Measurements from ENCODE around the gene UVSSA.

The UVSSA gene

DNA sequence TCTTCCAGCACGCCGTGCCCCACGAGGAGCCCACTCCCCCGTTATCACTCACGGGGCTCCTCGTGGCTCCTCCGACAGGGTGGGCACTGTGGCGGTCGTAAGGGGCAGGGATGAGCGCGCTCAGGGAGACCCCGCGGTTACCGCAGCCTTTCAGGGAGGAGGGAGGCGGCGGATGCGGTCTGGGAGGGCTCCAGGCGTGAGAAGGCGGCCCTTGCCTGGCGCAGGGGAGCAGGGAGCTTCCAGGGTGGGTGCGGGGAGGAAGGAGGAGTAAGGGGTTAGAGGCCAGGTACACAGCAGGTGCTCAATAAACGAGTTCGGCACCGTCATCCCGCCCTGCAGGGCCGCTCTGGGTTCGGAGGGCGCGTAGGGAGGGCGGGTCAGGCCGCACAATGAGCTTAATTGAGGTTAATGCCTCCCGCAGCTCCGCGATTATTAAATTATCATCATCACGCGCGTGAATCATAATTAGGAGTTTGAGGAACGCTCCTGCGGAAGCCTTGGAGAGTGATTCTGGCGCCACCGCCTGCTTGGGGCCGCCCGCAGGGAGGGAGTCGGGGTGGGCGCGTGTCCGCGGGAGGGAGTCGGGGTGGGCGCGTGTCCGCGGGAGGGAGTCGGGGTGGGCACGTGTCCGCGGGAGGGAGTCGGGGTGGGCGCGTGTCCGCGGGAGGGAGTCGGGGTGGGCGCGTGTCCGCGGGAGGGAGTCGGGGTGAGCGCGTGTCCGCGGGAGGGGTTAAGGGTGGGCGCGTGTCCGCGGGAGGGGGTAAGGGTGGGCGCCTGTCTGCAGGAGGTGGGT, 66.9 kb downstream of the UVSSA start:
- DNase-seq (ENCODE audit: low read depth, low spot score): no peak
- no peak overlapping the region for H3K4me3 ChIP-seq (ENCODE audit: insufficient read length, low read depth)
- no peaks in the 10 kb centered on the region for H3K36me3 ChIP-seq (ENCODE audit: insufficient read depth, insufficient read length, low read length)
- no peak overlapping the region for H3K9ac ChIP-seq (ENCODE audit: insufficient read length, low read depth)
- no peak for TF ChIP-seq ZNF274 (IDR thresholded peaks at IDR 0.05; ENCODE audit: low read depth, low read length)
- H3K9me3 ChIP-seq (ENCODE audit: insufficient read depth, low read length): no peaks in the 10 kb centered on the region
- H3K27me3 ChIP-seq (ENCODE audit: insufficient read depth, insufficient read length): peaks cover 69% of the 10 kb centered on the region
- peaks cover 6% of the 10 kb centered on the region for H3K4me1 ChIP-seq (ENCODE audit: insufficient read depth, insufficient read length)

- H3K36me3 ChIP-seq (ENCODE audit: insufficient read depth, insufficient read length, low read length): no peaks in the 10 kb centered on the region
- H3K9me3 ChIP-seq (ENCODE audit: insufficient read depth, low read length): no peaks in the 10 kb centered on the region
- H3K27me3 ChIP-seq (ENCODE audit: insufficient read depth, insufficient read length): peaks cover 61% of the 10 kb centered on the region
- H3K4me1 ChIP-seq (ENCODE audit: insufficient read depth, insufficient read length): peaks cover 8% of the 10 kb centered on the region
- H3K9ac ChIP-seq (ENCODE audit: insufficient read length, low read depth): no peak overlapping the region
- no peak for DNase-seq (ENCODE audit: low read depth, low spot score)
- TF ChIP-seq SUZ12 (IDR thresholded peaks at IDR 0.05; ENCODE audit: extremely low read depth, insufficient read depth, insufficient read length) (no peak), ZNF274 (IDR thresholded peaks at IDR 0.05; ENCODE audit: low read depth, low read length) (no peak), YY1 (IDR thresholded peaks at IDR 0.05; ENCODE audit: insufficient read depth, insufficient read length) (no peak)
- H3K4me3 ChIP-seq (ENCODE audit: insufficient read length, low read depth): no peak overlapping the region
Observed at GRCh38 chr4:1414831-1415680, 68.0 kb downstream of the UVSSA start.

DNA sequence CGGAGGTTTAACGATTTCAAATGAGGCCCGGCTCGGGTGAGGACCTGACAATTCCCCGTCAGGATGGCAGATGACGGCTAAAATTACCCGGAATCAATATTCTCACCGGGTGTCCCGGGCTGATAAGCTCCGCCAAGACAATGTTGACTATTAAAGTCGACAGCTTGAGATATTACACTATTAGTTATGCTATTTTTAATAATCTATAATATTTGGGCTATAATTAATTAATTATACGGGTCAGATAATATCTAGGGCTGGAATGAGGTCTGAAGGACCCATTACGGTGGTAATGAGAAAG, 68.6 kb downstream of the UVSSA start:
- H3K9ac ChIP-seq (ENCODE audit: insufficient read length, low read depth): no peak overlapping the region

GRCh38 chr4:1416051-1416947, 69.3 kb downstream of the UVSSA start:
- no peak for TF ChIP-seq YY1 (IDR thresholded peaks at IDR 0.05; ENCODE audit: insufficient read depth, insufficient read length)
- no peak for TF ChIP-seq SUZ12 (IDR thresholded peaks at IDR 0.05; ENCODE audit: extremely low read depth, insufficient read depth, insufficient read length)
- TF ChIP-seq ZNF274 (IDR thresholded peaks at IDR 0.05; ENCODE audit: low read depth, low read length): no peak
- peaks cover 55% of the 10 kb centered on the region for H3K27me3 ChIP-seq (ENCODE audit: insufficient read depth, insufficient read length)
- H3K36me3 ChIP-seq (ENCODE audit: insufficient read depth, insufficient read length, low read length): no peaks in the 10 kb centered on the region
- no peaks in the 10 kb centered on the region for H3K9me3 ChIP-seq (ENCODE audit: insufficient read depth, low read length)
- no peak for DNase-seq (ENCODE audit: low read depth, low spot score)
- peaks cover 8% of the 10 kb centered on the region for H3K4me1 ChIP-seq (ENCODE audit: insufficient read depth, insufficient read length)
- no peak overlapping the region for H3K9ac ChIP-seq (ENCODE audit: insufficient read length, low read depth)
- no peak overlapping the region for H3K4me3 ChIP-seq (ENCODE audit: insufficient read length, low read depth)

More for the DNA sequence above, 68.6 kb downstream of the UVSSA start:
- Histone ChIP-seq H3K4me3 (ENCODE audit: insufficient read length, low read depth) (no peak overlapping the region), H3K4me1 (ENCODE audit: insufficient read depth, insufficient read length) (peaks cover 8% of the 10 kb centered on the region), H3K27me3 (ENCODE audit: insufficient read depth, insufficient read length) (peaks cover 57% of the 10 kb centered on the region), H3K36me3 (ENCODE audit: insufficient read depth, insufficient read length, low read length) (no peaks in the 10 kb centered on the region), H3K9me3 (ENCODE audit: insufficient read depth, low read length) (no peaks in the 10 kb centered on the region)
- no peak for DNase-seq (ENCODE audit: low read depth, low spot score)
- TF ChIP-seq ZNF274 (IDR thresholded peaks at IDR 0.05; ENCODE audit: low read depth, low read length): no peak
- TF ChIP-seq YY1 (IDR thresholded peaks at IDR 0.05; ENCODE audit: insufficient read depth, insufficient read length): no peak
- no peak for TF ChIP-seq SUZ12 (IDR thresholded peaks at IDR 0.05; ENCODE audit: extremely low read depth, insufficient read depth, insufficient read length)

- H3K36me3 ChIP-seq (ENCODE audit: insufficient read depth, insufficient read length, low read length): no peaks in the 10 kb centered on the region
- TF ChIP-seq ZNF274 (IDR thresholded peaks at IDR 0.05; ENCODE audit: low read depth, low read length) (no peak), YY1 (IDR thresholded peaks at IDR 0.05; ENCODE audit: insufficient read depth, insufficient read length) (no peak), SUZ12 (IDR thresholded peaks at IDR 0.05; ENCODE audit: extremely low read depth, insufficient read depth, insufficient read length) (no peak)
- H3K4me1 ChIP-seq (ENCODE audit: insufficient read depth, insufficient read length): peaks cover 7% of the 10 kb centered on the region
- no peaks in the 10 kb centered on the region for H3K9me3 ChIP-seq (ENCODE audit: insufficient read depth, low read length)
- no peak overlapping the region for H3K9ac ChIP-seq (ENCODE audit: insufficient read length, low read depth)
- no peak for DNase-seq (ENCODE audit: low read depth, low spot score)
- H3K27me3 ChIP-seq (ENCODE audit: insufficient read depth, insufficient read length): peaks cover 49% of the 10 kb centered on the region
- H3K4me3 ChIP-seq (ENCODE audit: insufficient read length, low read depth): no peak overlapping the region
Observed at GRCh38 chr4:1416948-1417260, 69.9 kb downstream of the UVSSA start.

GRCh38 chr4:1417522-1418390, 70.7 kb downstream of the UVSSA start:
- DNase-seq (ENCODE audit: low read depth, low spot score): no peak
- Histone ChIP-seq H3K9me3 (ENCODE audit: insufficient read depth, low read length) (no peaks in the 10 kb centered on the region), H3K9ac (ENCODE audit: insufficient read length, low read depth) (no peak overlapping the region), H3K4me1 (ENCODE audit: insufficient read depth, insufficient read length) (peaks cover 6% of the 10 kb centered on the region), H3K27me3 (ENCODE audit: insufficient read depth, insufficient read length) (peaks cover 41% of the 10 kb centered on the region), H3K4me3 (ENCODE audit: insufficient read length, low read depth) (no peak overlapping the region), H3K36me3 (ENCODE audit: insufficient read depth, insufficient read length, low read length) (no peaks in the 10 kb centered on the region)
- TF ChIP-seq ZNF274 (IDR thresholded peaks at IDR 0.05; ENCODE audit: low read depth, low read length) (no peak), SUZ12 (IDR thresholded peaks at IDR 0.05; ENCODE audit: extremely low read depth, insufficient read depth, insufficient read length) (no peak), YY1 (IDR thresholded peaks at IDR 0.05; ENCODE audit: insufficient read depth, insufficient read length) (no peak)

Measured in NT2/D1 (cell line).